Measurements from ENCODE around the gene VPS13D.

The VPS13D gene

GRCh38 chr1:12229835-12230548 lies at the start of gene VPS13D:
Gene VPS13D (plus strand): TSS chr1:12230030. CDS start chr1:12234267, 4,237 bp downstream.
- peak; percentile 90 to 97 (median 95) for DNase-seq

- peak; percentile 56 to 76 (median 70) for DNase-seq
Measured at GRCh38 chr1:12180315-12180714, 49.5 kb upstream of the VPS13D start.

- no peak for DNase-seq
Measured at GRCh38 chr1:12180903-12181302, 48.9 kb upstream of the VPS13D start.

GRCh38 chr1:12181568-12181967 lies 48.3 kb upstream of the VPS13D start:
- no peak for DNase-seq

- no peak for DNase-seq
Measured at GRCh38 chr1:12182410-12182984, 47.3 kb upstream of the VPS13D start.

- no peak for DNase-seq
Measured at GRCh38 chr1:12183095-12183794, 46.6 kb upstream of the VPS13D start.

- DNase-seq: peak; percentile 85 to 94 (median 89)
Measured at GRCh38 chr1:12184008-12184681, 45.7 kb upstream of the VPS13D start.

GRCh38 chr1:12185036-12185917 lies 44.6 kb upstream of the VPS13D start:
- no peak for DNase-seq

GRCh38 chr1:12185918-12186678 lies 43.7 kb upstream of the VPS13D start:
- no peak for DNase-seq

GRCh38 chr1:12186679-12186985 lies 43.2 kb upstream of the VPS13D start:
- DNase-seq: no peak

- no peak for DNase-seq
Measured at GRCh38 chr1:12188115-12188514, 41.7 kb upstream of the VPS13D start.

- no peak for DNase-seq
Measured at GRCh38 chr1:12188657-12189327, 41.0 kb upstream of the VPS13D start.

- DNase-seq: no peak
Measured at GRCh38 chr1:12189328-12189682, 40.5 kb upstream of the VPS13D start.

GRCh38 chr1:12191242-12192032 lies 38.4 kb upstream of the VPS13D start:
- no peak for DNase-seq

- DNase-seq: peak in 2 of 3 donors; percentile 36 to 46
Measured at GRCh38 chr1:12194666-12195216, 35.1 kb upstream of the VPS13D start.

- no peak for DNase-seq
Measured at GRCh38 chr1:12195416-12195815, 34.4 kb upstream of the VPS13D start.

GRCh38 chr1:12196641-12197482 lies 33.0 kb upstream of the VPS13D start:
- DNase-seq: peak; percentile 86 to 89 (median 88)

- no peak for DNase-seq
Measured at GRCh38 chr1:12197483-12197880, 32.3 kb upstream of the VPS13D start.

- DNase-seq: no peak
Measured at GRCh38 chr1:12200208-12200607, 29.6 kb upstream of the VPS13D start.
